Measurements from ENCODE around the gene PHOX2B. TPM values are rescaled to one million over a fixed set of nuclear protein-coding genes. Genes with fewer than 3 reads are reported as not detected.

The PHOX2B gene
- polyA plus RNA-seq, 1 of the 3 experiments (the other 2 are of a cell fraction): 0.95 TPM

Small RNAs within 50 kb of the gene (small RNA-seq; reads per million reads assigned to genes)
- gene RNU1-49P: 0 to 1.1 (median 0) reads per million in 7 experiments

Other genes with a start within 250 kb of the PHOX2B start
- 1.2 and 1.3 TPM in 2 replicates for gene LIMCH1, start 210.6 kb downstream of the PHOX2B start, polyA plus RNA-seq (2012; rRNA removed)
- gene TMEM33, start 186.7 kb upstream of the PHOX2B start, polyA plus RNA-seq (2012; rRNA removed): 31.2 and 43.2 TPM in 2 replicates
- gene DCAF4L1, start 233.0 kb upstream of the PHOX2B start, polyA plus RNA-seq (2012; rRNA removed): 0.05 and 0.11 TPM in 2 replicates
- gene SLC30A9, start 241.8 kb upstream of the PHOX2B start, polyA plus RNA-seq (2012; rRNA removed): 34.2 and 44.0 TPM in 2 replicates

All from SK-N-SH (cell line).